Activated CD8-positive, alpha-beta T cell treated with anti-CD3 and anti-CD28 coated beads for 36 hours (primary cell): Measurements from ENCODE around the gene RET. TPM values are rescaled to one million over a fixed set of nuclear protein-coding genes. Genes with fewer than 3 reads are reported as not detected.

ENCODE experiments used
- ATAC-seq: fragments of 200-7000 bp; cut with Tn5 transposase; one replicate; pipeline ENCODE4 v1.10.0; 2021; ENCODE audit warnings: mild to moderate bottlenecking, moderate library complexity
- CTCF ChIA-PET: fragments of 350-600 bp; sonication (Branson Sonifier 250); formaldehyde crosslinking; loops from one replicate; lab custom pipeline; 2021; ENCODE audit warnings: antibody characterized with exemption; lab: Charles Lee
- POLR2A ChIA-PET: fragments of 350-600 bp; sonication (Branson Sonifier 250); formaldehyde crosslinking; loops from one replicate; lab custom pipeline; 2021; ENCODE audit warnings: antibody characterized with exemption; lab: Charles Lee
- DNase-seq: peaks from one replicate; pipeline ENCODE4 v3.0.0-alpha.2; 2020
- H3K27ac Mint-ChIP-seq: one replicate; pipeline ENCODE4 v1.8.0; 2021; ENCODE audit warnings: mild to moderate bottlenecking, mixed read lengths
- H3K27me3 Mint-ChIP-seq: one replicate; pipeline ENCODE4 v1.8.0; 2021; ENCODE audit warnings: mixed read lengths
- H3K36me3 Mint-ChIP-seq: one replicate; pipeline ENCODE4 v1.8.0; 2021; ENCODE audit warnings: low read depth, mixed read lengths
- H3K4me1 Mint-ChIP-seq: one replicate; pipeline ENCODE4 v1.8.0; 2021; ENCODE audit warnings: low read depth, mixed read lengths
- H3K4me3 Mint-ChIP-seq: one replicate; pipeline ENCODE4 v1.8.0; 2021; ENCODE audit warnings: mild to moderate bottlenecking, moderate library complexity, mixed read lengths
- H3K9me3 Mint-ChIP-seq: one replicate; pipeline ENCODE4 v1.8.0; 2021; ENCODE audit warnings: mixed read lengths
- CTCF ChIP-seq: fragments of 200-600 bp; IDR thresholded peaks from one replicate; pipeline ENCODE4 v1.8.0; 2022; ENCODE audit warnings: antibody characterized with exemption, mild to moderate bottlenecking
- intact Hi-C: fragments of 100-400 bp; cut with micrococcal nuclease; formaldehyde crosslinking; loops from one replicate; pipeline ENCODE4 v1.10.0; 2022
- total RNA-seq, 2 experiments: library from RNA; stranded (reverse); gene quantifications; one replicate each; pipeline ENCODE4 v1.2.3, GENCODE V29; 2021

The RET gene
- total RNA-seq, 2 experiments from 2014 or later = 0.13 to 0.47 TPM

DNA sequence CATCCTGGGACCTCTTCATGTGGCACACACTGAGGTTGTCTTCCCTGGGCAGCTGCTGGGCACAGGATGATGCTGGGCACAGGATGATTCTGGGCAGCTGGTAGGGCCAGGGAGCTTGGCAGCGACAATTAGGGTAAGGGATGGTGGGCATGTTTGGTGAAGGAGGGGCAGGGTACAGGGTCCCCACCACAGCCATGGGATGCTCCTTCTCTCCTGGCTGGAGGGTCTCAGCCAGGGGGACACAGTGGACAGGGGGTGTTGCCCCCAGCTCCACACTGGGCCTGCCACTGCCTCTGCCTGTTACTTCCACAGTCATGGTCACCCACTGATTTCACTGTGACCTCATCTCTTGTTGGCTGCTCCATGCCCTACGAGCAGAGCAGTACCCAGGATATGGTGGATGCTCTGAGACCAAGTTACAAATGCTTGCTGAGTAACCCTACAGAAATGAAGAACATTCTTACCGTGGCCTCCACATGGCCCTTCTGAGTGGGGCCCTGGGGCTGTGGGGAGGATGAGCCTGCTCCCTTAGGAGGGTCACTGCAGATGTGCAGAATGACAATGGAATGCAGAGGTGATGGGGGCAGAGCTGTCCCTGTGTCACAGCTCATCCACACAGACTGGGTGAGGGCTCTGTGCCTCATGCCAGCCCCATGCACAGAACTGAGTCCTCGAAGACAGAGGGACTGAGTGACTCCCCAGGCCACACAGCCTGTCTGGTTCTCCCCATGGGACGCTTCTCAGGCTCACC, 28.4 kb upstream of the RET start:
- Mint-ChIP-seq H3K27me3 (peaks cover 1% of the 10 kb centered on the region), H3K4me1 (no peaks in the 10 kb centered on the region), H3K36me3 (no peaks in the 10 kb centered on the region), H3K27ac (no peak overlapping the region), H3K9me3 (no peaks in the 10 kb centered on the region), H3K4me3 (no peak overlapping the region)
- TF ChIP-seq CTCF = no peak
- DNase-seq = no peak
- intact Hi-C loops = no loop called here
- no peak for ATAC-seq
- CTCF ChIA-PET = no interaction called here
- POLR2A ChIA-PET = no interaction called here

- Mint-ChIP-seq H3K27ac (no peak overlapping the region), H3K27me3 (peaks cover 1% of the 10 kb centered on the region), H3K9me3 (no peaks in the 10 kb centered on the region), H3K4me3 (no peak overlapping the region), H3K4me1 (no peaks in the 10 kb centered on the region), H3K36me3 (no peaks in the 10 kb centered on the region)
- ChIA-PET CTCF (no interaction called here), POLR2A (no interaction called here)
- DNase-seq (no peak), ATAC-seq (no peak)
- no peak for TF ChIP-seq CTCF
- intact Hi-C loops = no loop called here
Measured at GRCh38 chr10:43049081-43049551, 27.8 kb upstream of the RET start.

DNA sequence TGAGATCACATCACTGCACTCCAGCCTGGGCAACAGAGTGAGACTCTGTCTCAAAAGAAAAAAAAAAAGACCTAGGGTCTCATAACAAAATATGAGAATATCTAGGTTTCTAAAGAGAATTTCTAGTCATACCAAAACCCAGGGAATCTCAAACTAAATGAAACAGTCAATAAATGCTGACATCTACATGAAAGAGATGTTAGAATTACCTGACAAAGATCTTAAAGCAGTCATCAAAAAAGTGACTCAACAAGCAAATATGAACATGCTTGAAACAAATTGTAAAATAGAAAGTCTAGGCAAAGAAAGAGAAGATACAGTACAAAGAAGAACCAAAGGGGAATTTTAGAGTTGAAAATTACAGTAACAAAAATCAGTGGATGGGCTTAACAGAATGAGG, 26.9 kb upstream of the RET start:
- DNase-seq (no peak), ATAC-seq (no peak)
- peaks cover 1% of the 10 kb centered on the region for H3K27me3 Mint-ChIP-seq
- CTCF ChIA-PET = no interaction called here
- H3K9me3 Mint-ChIP-seq = no peaks in the 10 kb centered on the region
- no peak overlapping the region for H3K27ac Mint-ChIP-seq
- POLR2A ChIA-PET = no interaction called here
- H3K4me3 Mint-ChIP-seq = no peak overlapping the region
- no peaks in the 10 kb centered on the region for H3K4me1 Mint-ChIP-seq
- no peak for TF ChIP-seq CTCF
- intact Hi-C loops = no loop called here
- no peaks in the 10 kb centered on the region for H3K36me3 Mint-ChIP-seq

DNA sequence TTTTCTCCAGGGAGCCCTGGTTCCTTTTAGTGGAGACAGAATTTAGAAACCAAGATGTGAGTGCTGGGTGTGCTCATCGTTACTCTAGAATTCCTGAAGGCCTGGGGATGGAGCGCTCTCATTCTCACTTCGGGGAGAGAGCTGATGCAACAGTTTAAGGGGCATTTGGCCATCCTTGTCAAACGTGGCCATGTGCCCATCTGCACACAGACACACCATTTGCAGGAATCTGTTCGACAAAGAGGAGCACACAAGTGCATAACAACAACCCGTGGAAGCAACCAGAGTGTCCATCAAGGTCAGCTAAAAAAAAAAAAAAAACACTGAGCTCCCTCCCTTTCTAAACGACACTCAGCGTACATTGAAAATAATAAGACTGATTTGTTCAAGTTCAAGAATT, 23.0 kb upstream of the RET start:
- Mint-ChIP-seq H3K27me3 (no peaks in the 10 kb centered on the region), H3K9me3 (no peaks in the 10 kb centered on the region), H3K4me3 (no peak overlapping the region), H3K36me3 (no peaks in the 10 kb centered on the region), H3K4me1 (no peaks in the 10 kb centered on the region), H3K27ac (no peak overlapping the region)
- no peak for DNase-seq
- intact Hi-C loops = no loop called here
- no peak for ATAC-seq
- ChIA-PET CTCF (no interaction called here), POLR2A (no interaction called here)
- no peak for TF ChIP-seq CTCF

DNA sequence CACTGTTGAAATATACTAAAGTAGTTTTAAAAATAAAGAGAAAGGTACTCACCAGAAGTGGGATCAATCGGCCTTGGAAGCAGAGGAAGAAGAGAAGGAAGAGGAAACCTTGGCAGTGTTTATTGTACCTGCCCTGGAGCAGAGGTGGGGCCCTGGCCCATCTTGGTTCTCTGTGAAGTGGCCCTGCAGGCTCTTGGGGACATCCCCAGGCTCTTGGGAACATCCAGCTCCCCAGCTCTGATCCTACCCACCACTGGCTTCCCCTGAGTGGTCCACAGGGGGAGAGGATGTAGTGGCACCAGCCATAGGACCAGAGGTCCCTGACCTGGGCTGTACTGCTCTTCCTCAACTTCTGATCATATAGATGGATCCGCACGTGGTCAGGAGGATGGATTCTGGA, 22.3 kb upstream of the RET start:
- intact Hi-C loops = no loop called here
- H3K27me3 Mint-ChIP-seq = no peaks in the 10 kb centered on the region
- POLR2A ChIA-PET = no interaction called here
- H3K4me3 Mint-ChIP-seq = no peak overlapping the region
- H3K4me1 Mint-ChIP-seq = no peaks in the 10 kb centered on the region
- no peak for DNase-seq
- CTCF ChIA-PET = no interaction called here
- TF ChIP-seq CTCF = no peak
- no peaks in the 10 kb centered on the region for H3K9me3 Mint-ChIP-seq
- no peak for ATAC-seq
- no peak overlapping the region for H3K27ac Mint-ChIP-seq
- no peaks in the 10 kb centered on the region for H3K36me3 Mint-ChIP-seq
